HepG2 (cell line): ENCODE results near the gene TENT4B. TPM values are rescaled to one million over a fixed set of nuclear protein-coding genes. Genes with fewer than 3 reads are reported as not detected.

ENCODE experiments used
- HOXD1 ChIP-seq: sonication (generic); formaldehyde crosslinking; IDR thresholded peaks from 2 replicates; pipeline ENCODE4 v1.5.0; 2020; ENCODE audit warnings: missing genetic modification reagents
- KDM2A ChIP-seq: sonication (generic); formaldehyde crosslinking; IDR thresholded peaks from 2 replicates; pipeline ENCODE4 v1.4.0; 2020; ENCODE audit warnings: low read depth, missing genetic modification reagents, borderline replicate concordance
- MAFF ChIP-seq: IDR thresholded peaks from 2 replicates; pipeline ENCODE4 v1.6.1; 2011; ENCODE audit warnings: low read depth, low read length, improper control_type of control experiment
- MZF1 ChIP-seq: sonication (generic); formaldehyde crosslinking; IDR thresholded peaks from 2 replicates; pipeline ENCODE4 v1.8.1; 2023; ENCODE audit warnings: mild to moderate bottlenecking, missing genetic modification reagents, borderline replicate concordance
- NFE2L2 ChIP-seq: fragments of 150-350 bp; IDR thresholded peaks from 2 replicates; pipeline ENCODE4 v1.6.1; 2014; ENCODE audit warnings: low read length
- PHF5A ChIP-seq: IDR thresholded peaks from one replicate; pipeline ENCODE4 v1.6.1; 2018; ENCODE audit warnings: low read depth, missing genetic modification reagents; ENCODE audit not compliant: unreplicated experiment
- SPEN ChIP-seq: sonication (generic); formaldehyde crosslinking; IDR thresholded peaks from 2 replicates; pipeline ENCODE4 v1.5.1; 2020; ENCODE audit warnings: low read depth, mild to moderate bottlenecking, missing genetic modification reagents
- XRCC5 ChIP-seq: fragments of 200-400 bp; formaldehyde crosslinking; optimal IDR thresholded peaks from 2 replicates; pipeline ENCODE3; 2017; ENCODE audit warnings: mild to moderate bottlenecking, low read length
- ZFP82 ChIP-seq: sonication (generic); formaldehyde crosslinking; IDR thresholded peaks from 2 replicates; pipeline ENCODE4 v1.5.1; 2020; ENCODE audit warnings: mild to moderate bottlenecking, missing genetic modification reagents, borderline replicate concordance
- ZFX ChIP-seq: sonication (generic); formaldehyde crosslinking; IDR thresholded peaks from 2 replicates; pipeline ENCODE4 v1.4.0; 2020; ENCODE audit warnings: mild to moderate bottlenecking, low read depth, missing genetic modification reagents, moderate library complexity
- ZNF333 ChIP-seq: sonication (generic); formaldehyde crosslinking; IDR thresholded peaks from 2 replicates; pipeline ENCODE4 v1.4.0; 2020; ENCODE audit warnings: mild to moderate bottlenecking, missing genetic modification reagents, borderline replicate concordance
- ZNF446 ChIP-seq: sonication (generic); formaldehyde crosslinking; IDR thresholded peaks from 2 replicates; pipeline ENCODE4 v1.5.0; 2020; ENCODE audit warnings: mild to moderate bottlenecking, missing genetic modification reagents
- ZNF766 ChIP-seq: sonication (generic); formaldehyde crosslinking; IDR thresholded peaks from 2 replicates; pipeline ENCODE4 v1.5.0; 2020; ENCODE audit warnings: missing genetic modification reagents, borderline replicate concordance
- ZNF788 ChIP-seq: sonication (generic); formaldehyde crosslinking; IDR thresholded peaks from 2 replicates; pipeline ENCODE4 v1.5.0; 2020; ENCODE audit warnings: mild to moderate bottlenecking, missing genetic modification reagents, borderline replicate concordance
- polyA plus RNA-seq, 8 experiments: library from polyadenylated mRNA; depleted of rRNA in 3 of 8; stranded (reverse) in 7 of 8; unstranded in 1 of 8; fragments of >200 nt; fragmentation: Illumina TruSeq in 4 of 8; extraction: Trizol in 4 of 8; gene quantifications; 2 replicates each; pipeline versions ENCODE4 v1.2.1 to v1.2.3, GENCODE V29; 2011 to 2016; ENCODE audit warnings: low read depth in 4 of 8, missing spikeins in 1 of 8, mixed read lengths in 1 of 8; ENCODE audit not compliant: insufficient read depth in 1 of 8
- total RNA-seq, 5 experiments: library from RNA; depleted of rRNA; stranded (reverse); fragments of >200 nt; fragmentation: Illumina TruSeq; extraction: Trizol; gene quantifications; 2 replicates each; pipeline ENCODE4 v1.2.3, GENCODE V29; 2016; ENCODE audit warnings: low read depth in 1 of 5
- TF ChIP-seq, protein P1 (sequence below): sonication (generic); formaldehyde crosslinking; IDR thresholded peaks from 2 replicates; pipeline ENCODE4 v1.5.0; 2020; ENCODE audit warnings: mild to moderate bottlenecking, missing genetic modification reagents
- TF ChIP-seq, protein P2 (sequence below): sonication (generic); formaldehyde crosslinking; IDR thresholded peaks from 2 replicates; pipeline ENCODE4 v1.5.0; 2020; ENCODE audit warnings: missing genetic modification reagents
- TF ChIP-seq, protein P3 (sequence below): sonication (generic); formaldehyde crosslinking; IDR thresholded peaks from one replicate; pipeline ENCODE4 v1.5.1; 2020; ENCODE audit warnings: mild to moderate bottlenecking, missing genetic modification reagents; ENCODE audit errors: not compliant biosample characterization

The TENT4B gene
- total and polyA plus RNA-seq, 2 of the 13 experiments (the other 11 are each of a cell fraction or from before 2014, with no cell fraction given), result 15.0 to 32.8 TPM

DNA sequence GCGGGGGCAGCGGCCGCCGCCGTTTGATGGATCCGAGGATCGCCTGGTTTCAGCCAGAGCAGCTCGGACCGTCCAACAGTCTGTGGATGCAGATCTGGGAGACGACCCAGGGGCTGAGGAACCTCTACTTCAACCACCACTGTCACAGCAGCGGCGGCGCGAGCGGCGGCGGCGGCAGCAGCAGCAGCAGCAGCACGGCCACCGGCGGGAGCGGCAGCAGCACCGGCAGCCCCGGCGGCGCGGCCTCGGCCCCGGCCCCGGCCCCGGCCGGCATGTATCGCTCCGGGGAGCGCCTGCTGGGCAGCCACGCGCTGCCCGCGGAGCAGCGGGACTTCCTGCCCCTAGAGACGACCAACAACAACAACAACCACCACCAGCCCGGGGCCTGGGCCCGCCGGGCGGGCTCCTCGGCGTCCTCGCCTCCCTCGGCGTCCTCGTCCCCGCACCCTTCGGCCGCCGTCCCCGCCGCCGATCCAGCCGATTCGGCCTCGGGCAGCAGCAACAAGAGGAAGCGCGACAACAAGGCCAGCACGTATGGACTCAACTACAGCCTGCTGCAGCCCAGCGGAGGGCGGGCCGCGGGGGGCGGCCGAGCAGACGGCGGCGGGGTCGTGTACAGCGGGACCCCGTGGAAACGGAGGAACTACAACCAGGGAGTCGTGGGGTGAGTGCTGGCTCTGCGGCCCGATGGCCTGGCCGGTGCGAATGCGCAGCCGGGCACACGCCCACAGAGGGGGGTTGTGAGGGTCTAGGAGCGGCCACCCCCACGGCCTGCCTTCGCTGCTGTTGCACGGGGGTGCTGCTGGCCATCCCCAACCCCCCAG lies 702 bp downstream of the TENT4B start (continued):
- TF ChIP-seq, protein P1, sequence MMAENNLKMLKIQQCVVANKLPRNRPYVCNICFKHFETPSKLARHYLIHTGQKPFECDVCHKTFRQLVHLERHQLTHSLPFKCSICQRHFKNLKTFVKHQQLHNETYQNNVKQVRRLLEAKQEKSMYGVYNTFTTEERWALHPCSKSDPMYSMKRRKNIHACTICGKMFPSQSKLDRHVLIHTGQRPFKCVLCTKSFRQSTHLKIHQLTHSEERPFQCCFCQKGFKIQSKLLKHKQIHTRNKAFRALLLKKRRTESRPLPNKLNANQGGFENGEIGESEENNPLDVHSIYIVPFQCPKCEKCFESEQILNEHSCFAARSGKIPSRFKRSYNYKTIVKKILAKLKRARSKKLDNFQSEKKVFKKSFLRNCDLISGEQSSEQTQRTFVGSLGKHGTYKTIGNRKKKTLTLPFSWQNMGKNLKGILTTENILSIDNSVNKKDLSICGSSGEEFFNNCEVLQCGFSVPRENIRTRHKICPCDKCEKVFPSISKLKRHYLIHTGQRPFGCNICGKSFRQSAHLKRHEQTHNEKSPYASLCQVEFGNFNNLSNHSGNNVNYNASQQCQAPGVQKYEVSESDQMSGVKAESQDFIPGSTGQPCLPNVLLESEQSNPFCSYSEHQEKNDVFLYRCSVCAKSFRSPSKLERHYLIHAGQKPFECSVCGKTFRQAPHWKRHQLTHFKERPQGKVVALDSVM (CRISPR knock-in tag), result peak; percentile 37; the same call in 1 of the 2 replicates
- TF ChIP-seq ZNF766 (CRISPR knock-in tag), result 0 out of 2 replicates have a peak, but pooled peaks have one; percentile 36
- peak; percentile 46 for TF ChIP-seq KDM2A (CRISPR knock-in tag)
- no peak for TF ChIP-seq MZF1 (CRISPR knock-in tag)
- TF ChIP-seq ZFP82 (CRISPR knock-in tag), result peak; percentile 17; the same call in 1 of the 2 replicates
- TF ChIP-seq ZNF333 (CRISPR knock-in tag), result peak; percentile 30; the same call in 1 of the 2 replicates
- TF ChIP-seq, protein P2, sequence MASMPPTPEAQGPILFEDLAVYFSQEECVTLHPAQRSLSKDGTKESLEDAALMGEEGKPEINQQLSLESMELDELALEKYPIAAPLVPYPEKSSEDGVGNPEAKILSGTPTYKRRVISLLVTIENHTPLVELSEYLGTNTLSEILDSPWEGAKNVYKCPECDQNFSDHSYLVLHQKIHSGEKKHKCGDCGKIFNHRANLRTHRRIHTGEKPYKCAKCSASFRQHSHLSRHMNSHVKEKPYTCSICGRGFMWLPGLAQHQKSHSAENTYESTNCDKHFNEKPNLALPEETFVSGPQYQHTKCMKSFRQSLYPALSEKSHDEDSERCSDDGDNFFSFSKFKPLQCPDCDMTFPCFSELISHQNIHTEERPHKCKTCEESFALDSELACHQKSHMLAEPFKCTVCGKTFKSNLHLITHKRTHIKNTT (CRISPR knock-in tag), result no peak
- TF ChIP-seq PHF5A (CRISPR knock-in tag), result no peak
- TF ChIP-seq, protein P3, sequence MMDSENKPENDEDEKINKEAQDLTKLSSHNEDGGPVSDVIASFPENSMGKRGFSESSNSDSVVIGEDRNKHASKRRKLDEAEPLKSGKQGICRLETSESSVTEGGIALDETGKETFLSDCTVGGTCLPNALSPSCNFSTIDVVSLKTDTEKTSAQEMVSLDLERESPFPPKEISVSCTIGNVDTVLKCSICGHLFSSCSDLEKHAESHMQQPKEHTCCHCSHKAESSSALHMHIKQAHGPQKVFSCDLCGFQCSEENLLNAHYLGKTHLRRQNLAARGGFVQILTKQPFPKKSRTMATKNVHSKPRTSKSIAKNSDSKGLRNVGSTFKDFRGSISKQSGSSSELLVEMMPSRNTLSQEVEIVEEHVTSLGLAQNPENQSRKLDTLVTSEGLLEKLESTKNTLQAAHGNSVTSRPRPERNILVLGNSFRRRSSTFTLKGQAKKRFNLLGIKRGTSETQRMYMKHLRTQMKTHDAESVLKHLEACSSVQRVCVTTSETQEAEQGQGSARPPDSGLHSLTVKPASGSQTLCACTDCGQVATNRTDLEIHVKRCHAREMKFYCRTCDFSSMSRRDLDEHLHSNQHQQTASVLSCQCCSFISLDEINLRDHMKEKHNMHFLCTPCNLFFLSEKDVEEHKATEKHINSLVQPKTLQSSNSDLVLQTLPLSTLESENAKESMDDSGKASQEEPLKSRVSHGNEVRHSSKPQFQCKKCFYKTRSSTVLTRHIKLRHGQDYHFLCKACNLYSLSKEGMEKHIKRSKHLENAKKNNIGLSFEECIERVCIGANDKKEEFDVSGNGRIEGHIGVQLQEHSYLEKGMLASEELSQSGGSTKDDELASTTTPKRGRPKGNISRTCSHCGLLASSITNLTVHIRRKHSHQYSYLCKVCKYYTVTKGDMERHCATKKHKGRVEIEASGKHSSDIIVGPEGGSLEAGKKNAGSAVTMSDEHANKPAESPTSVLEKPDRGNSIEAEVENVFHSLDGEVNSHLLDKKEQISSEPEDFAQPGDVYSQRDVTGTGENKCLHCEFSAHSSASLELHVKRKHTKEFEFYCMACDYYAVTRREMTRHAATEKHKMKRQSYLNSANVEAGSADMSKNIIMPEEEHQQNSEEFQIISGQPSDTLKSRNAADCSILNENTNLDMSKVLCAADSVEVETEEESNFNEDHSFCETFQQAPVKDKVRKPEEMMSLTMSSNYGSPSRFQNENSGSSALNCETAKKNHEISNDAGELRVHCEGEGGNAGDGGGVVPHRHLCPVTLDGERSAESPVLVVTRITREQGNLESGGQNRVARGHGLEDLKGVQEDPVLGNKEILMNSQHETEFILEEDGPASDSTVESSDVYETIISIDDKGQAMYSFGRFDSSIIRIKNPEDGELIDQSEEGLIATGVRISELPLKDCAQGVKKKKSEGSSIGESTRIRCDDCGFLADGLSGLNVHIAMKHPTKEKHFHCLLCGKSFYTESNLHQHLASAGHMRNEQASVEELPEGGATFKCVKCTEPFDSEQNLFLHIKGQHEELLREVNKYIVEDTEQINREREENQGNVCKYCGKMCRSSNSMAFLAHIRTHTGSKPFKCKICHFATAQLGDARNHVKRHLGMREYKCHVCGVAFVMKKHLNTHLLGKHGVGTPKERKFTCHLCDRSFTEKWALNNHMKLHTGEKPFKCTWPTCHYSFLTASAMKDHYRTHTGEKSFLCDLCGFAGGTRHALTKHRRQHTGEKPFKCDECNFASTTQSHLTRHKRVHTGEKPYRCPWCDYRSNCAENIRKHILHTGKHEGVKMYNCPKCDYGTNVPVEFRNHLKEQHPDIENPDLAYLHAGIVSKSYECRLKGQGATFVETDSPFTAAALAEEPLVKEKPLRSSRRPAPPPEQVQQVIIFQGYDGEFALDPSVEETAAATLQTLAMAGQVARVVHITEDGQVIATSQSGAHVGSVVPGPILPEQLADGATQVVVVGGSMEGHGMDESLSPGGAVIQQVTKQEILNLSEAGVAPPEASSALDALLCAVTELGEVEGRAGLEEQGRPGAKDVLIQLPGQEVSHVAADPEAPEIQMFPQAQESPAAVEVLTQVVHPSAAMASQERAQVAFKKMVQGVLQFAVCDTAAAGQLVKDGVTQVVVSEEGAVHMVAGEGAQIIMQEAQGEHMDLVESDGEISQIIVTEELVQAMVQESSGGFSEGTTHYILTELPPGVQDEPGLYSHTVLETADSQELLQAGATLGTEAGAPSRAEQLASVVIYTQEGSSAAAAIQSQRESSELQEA (CRISPR knock-in tag), result peak; percentile 18
- no peak for TF ChIP-seq MAFF
- peak; percentile 55 for TF ChIP-seq ZFX (CRISPR knock-in tag)
- TF ChIP-seq SPEN (CRISPR knock-in tag), result peak; percentile 70
- no peak for TF ChIP-seq NFE2L2
- peak; percentile 55; the same call in 1 of the 2 replicates for TF ChIP-seq ZNF446 (CRISPR knock-in tag)
- TF ChIP-seq XRCC5, result peak; percentile 0
- TF ChIP-seq HOXD1 (CRISPR knock-in tag), result 0 out of 2 replicates have a peak, but pooled peaks have one; percentile 36
- TF ChIP-seq ZNF788 (CRISPR knock-in tag), result peak; percentile 85; the same call in 1 of the 2 replicates
